Pancreas (tissue), 10 donors: ENCODE measurements around the gene IP6K2. TPM values are rescaled to one million over a fixed set of nuclear protein-coding genes. Genes with fewer than 3 reads are reported as not detected.
"Not testable (repeated sequence)": the region's sequence is repeated elsewhere in the genome, so short reads cannot be mapped to it uniquely, and the experiment has no call there.

Experiments used
- ATAC-seq, 4 donors: fragments of 200-7000 bp; cut with Tn5 transposase; one replicate each; pipeline versions ENCODE4 v1.8.0 to v1.9.1; 2020; ENCODE audit warnings: mild to moderate bottlenecking in 4 of 4, moderate library complexity in 4 of 4
- DNase-seq, 6 donors: peaks; one replicate each; pipeline ENCODE4 v3.0.0-alpha.2; 2020
- FAIRE-seq: peaks from 2 replicates; lab custom pipeline; 2012; peaks lifted over from hg19 to GRCh38; lab: Jason Lieb, UNC
- H3K27ac ChIP-seq, 4 donors: fragments of 200-600 bp; sonication (generic); 1 replicate in 3 of 4; 2 replicates in 1 of 4; pipeline versions ENCODE4 v1.5.0 to v1.8.0; 2020
- H3K27me3 ChIP-seq, 4 donors: fragments of 200-600 bp; one replicate each; pipeline ENCODE4 v1.8.0; 2021
- H3K36me3 ChIP-seq, 3 donors: fragments of 200-600 bp; sonication (generic) in 1 of 3; one replicate each; pipeline versions ENCODE4 v1.5.0 to v1.8.0; 2020 to 2021
- H3K4me1 ChIP-seq, 3 donors: fragments of 200-600 bp; one replicate each; pipeline ENCODE4 v1.8.0; 2021
- H3K4me3 ChIP-seq, 4 donors: fragments of 200-600 bp; sonication (generic) in 2 of 4; one replicate each; pipeline versions ENCODE4 v1.5.0 to v1.8.0; 2020 to 2021
- H3K9me3 ChIP-seq, 4 donors: fragments of 200-600 bp; one replicate each; pipeline ENCODE4 v1.8.0; 2021
- WGBS, 2 donors: extraction: QIAGEN DNeasy Blood & Tissue Kit; methylation state at CpG; one replicate each; pipeline ENCODE4 v1.1.7; 2013; 5-methylcytosine and 5-hydroxymethylcytosine counted together
- intact Hi-C, 3 donors: fragments of 100-400 bp; cut with DNase I; formaldehyde crosslinking; loops; one replicate each; pipeline versions ENCODE4 v1.11.1 to v1.14.2; 2022
- polyA plus RNA-seq, 2 donors: library from polyadenylated mRNA; stranded (reverse); fragments of 200-250 nt; gene quantifications; one replicate each; pipeline ENCODE4 v1.2.3, GENCODE V29; 2013
- total RNA-seq, 6 donors: library from RNA; stranded (reverse); fragmentation: NEBNext Ultra II Directional in 4 of 6; extraction: Animal tissue kit (Norgen Biotek cat#: 25700) in 4 of 6; gene quantifications; one replicate each; pipeline versions ENCODE4 v1.2.1 to v1.2.4, GENCODE V29; 2021 to 2023
- TF ChIP-seq, protein P1 (sequence below), 4 donors: fragments of 200-600 bp; sonication (generic) in 3 of 4; IDR thresholded peaks; one replicate each; pipeline versions ENCODE4 v1.5.0 to v1.8.0; 2021; ENCODE audit warnings: antibody characterized with exemption in 4 of 4
- donor health status: healthy with polysubstance abuse.
- donor health status: DM: no; HTN: no; CAD: no; lungs with moderate emphysema.
- donor health status: DM: no; HTN: no; CAD: no.
- donor health status: control.
- donor health status: control.
- donor health status: Bipolar disorder and iron deficiency.
- donor health status: DM: yes; HTN: yes; CAD: no.
- donor health status: DM: no; HTN: no; CAD: no.
- donor health status: DM: no; HTN: no; CAD: no.
- donor health status: DM: yes; HTN: yes; CAD: no.

The IP6K2 gene, protein sequence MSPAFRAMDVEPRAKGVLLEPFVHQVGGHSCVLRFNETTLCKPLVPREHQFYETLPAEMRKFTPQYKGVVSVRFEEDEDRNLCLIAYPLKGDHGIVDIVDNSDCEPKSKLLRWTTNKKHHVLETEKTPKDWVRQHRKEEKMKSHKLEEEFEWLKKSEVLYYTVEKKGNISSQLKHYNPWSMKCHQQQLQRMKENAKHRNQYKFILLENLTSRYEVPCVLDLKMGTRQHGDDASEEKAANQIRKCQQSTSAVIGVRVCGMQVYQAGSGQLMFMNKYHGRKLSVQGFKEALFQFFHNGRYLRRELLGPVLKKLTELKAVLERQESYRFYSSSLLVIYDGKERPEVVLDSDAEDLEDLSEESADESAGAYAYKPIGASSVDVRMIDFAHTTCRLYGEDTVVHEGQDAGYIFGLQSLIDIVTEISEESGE
- 10 to 100 TPM; 19.1 to 47.1 (median 29.3) TPM for total RNA-seq
- polyA plus RNA-seq = 100 to 1,000 TPM; 105 to 107 TPM

DNA sequence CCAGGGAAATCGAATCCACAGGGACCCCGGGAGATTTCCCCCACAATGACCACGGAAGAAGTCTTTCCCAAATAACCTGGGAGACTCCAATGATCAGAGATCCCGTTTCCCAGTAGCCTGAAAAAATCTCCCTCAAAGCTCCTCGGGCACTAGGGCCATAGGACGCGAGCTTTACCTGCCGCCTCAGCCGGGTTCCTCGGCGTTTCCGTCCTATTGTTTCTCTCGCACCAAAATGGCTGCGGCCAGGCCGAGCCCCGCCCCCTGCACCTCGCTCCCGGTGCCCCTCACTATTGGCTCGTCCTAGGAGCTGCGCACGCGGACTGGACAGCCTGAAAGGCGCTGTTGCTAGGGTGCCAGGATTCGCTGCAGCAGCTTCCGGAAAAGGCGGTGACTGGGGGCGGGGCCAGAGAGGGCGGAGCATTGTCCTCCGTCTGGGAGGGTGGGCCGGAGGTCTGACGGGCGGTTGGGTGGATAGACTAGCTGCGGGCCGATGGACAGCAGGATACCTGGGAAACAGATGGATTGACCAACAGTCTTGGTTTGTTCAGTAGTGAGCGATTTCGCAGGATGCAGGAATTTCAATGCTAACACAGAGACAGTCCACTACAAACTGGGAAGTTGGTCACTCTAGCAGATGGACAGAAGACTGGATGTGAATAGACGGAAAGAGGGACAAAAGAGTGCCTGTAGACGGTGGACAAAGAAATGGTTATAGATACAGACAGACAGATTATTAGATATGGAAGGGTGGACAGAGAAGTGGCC is at the start of gene IP6K2:
Gene IP6K2 (minus strand): TSS at position 240 of the 765 bp plus-strand sequence. CDS start 21,930 bp downstream, outside the sequence.
- H3K27ac ChIP-seq = peak within 1 kb of the TSS; percentile 67 to 85 (median 70)
- WGBS, 2 donors = 1% methylated on average over 38 of the region's 38 CpGs
- H3K36me3 ChIP-seq = no peaks in the 10 kb centered on the region
- ATAC-seq (peak; percentile 98 to 99 (median 99)), DNase-seq (peak; percentile 98 to 100 (median 99)), FAIRE-seq (peak; percentile 57)
- TF ChIP-seq, protein P1, sequence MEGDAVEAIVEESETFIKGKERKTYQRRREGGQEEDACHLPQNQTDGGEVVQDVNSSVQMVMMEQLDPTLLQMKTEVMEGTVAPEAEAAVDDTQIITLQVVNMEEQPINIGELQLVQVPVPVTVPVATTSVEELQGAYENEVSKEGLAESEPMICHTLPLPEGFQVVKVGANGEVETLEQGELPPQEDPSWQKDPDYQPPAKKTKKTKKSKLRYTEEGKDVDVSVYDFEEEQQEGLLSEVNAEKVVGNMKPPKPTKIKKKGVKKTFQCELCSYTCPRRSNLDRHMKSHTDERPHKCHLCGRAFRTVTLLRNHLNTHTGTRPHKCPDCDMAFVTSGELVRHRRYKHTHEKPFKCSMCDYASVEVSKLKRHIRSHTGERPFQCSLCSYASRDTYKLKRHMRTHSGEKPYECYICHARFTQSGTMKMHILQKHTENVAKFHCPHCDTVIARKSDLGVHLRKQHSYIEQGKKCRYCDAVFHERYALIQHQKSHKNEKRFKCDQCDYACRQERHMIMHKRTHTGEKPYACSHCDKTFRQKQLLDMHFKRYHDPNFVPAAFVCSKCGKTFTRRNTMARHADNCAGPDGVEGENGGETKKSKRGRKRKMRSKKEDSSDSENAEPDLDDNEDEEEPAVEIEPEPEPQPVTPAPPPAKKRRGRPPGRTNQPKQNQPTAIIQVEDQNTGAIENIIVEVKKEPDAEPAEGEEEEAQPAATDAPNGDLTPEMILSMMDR (IDR thresholded peaks at IDR 0.05) = no peak
- intact Hi-C loops = no loop called here
- H3K4me3 ChIP-seq = peak within 1 kb of the TSS; percentile 60 to 82 (median 71)
- H3K27me3 ChIP-seq = no peaks in the 10 kb centered on the region
- H3K4me1 ChIP-seq = peaks cover 7 to 19% (median 10%) of the 10 kb centered on the region in 3 donors
- H3K9me3 ChIP-seq = no peaks in the 10 kb centered on the region

DNA sequence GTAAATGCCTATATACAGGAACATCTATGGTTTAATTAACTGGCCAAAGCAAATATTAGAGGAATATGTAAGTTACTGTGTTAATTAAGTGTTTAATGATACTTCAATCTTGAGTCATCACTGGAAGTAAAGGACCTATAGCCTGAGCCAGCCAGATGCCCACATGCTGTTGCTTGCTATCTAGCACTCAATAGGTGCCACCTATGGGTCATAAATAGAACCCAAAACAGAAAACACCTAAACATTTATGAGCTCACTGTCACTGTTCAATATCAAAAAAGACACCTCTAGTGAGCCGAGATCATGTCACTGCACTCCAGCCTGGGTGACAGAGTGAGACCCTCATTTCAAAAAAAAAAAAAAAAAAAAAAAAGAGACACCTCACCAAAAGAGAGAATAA is 48.4 kb upstream of the IP6K2 start:
- DNase-seq = no peak
- FAIRE-seq = no peak
- peak in 3 of 4 donors; percentile 52 to 68 (median 66) for ATAC-seq
- Histone ChIP-seq H3K36me3 (peaks cover 0 to 12% (median 0%) of the 10 kb centered on the region in 3 donors), H3K4me3 (no peak overlapping the region), H3K9me3 (no peaks in the 10 kb centered on the region), H3K4me1 (no peaks in the 10 kb centered on the region), H3K27ac (no peak overlapping the region), H3K27me3 (no peaks in the 10 kb centered on the region)
- 74 to 78% methylated on average over 1 of the region's 1 CpG for WGBS, 2 donors
- TF ChIP-seq, protein P1 (IDR thresholded peaks at IDR 0.05) = no peak
- intact Hi-C loops = no loop called here

DNA sequence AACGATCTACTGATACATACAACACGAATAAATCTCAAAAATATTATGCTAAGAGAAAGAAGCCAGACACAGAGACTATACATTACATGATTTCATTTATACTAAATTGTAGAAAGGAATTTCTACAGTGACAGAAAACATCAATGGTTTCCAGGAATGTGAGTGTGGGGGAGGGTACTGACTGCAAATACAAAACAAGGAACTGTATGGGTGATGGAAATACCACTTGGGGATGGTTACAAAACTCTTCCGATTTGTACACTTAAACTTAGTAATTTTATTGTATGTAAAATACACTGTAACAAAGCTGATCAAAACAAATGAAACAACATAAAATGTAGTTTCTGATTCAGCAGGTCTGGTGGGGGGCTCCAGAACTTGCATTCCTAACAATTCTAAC is 45.8 kb upstream of the IP6K2 start:
- Histone ChIP-seq H3K27me3 (no peaks in the 10 kb centered on the region), H3K27ac (no peak overlapping the region), H3K36me3 (peaks cover 0 to 12% (median 0%) of the 10 kb centered on the region in 3 donors), H3K4me3 (no peak overlapping the region), H3K4me1 (no peaks in the 10 kb centered on the region), H3K9me3 (no peaks in the 10 kb centered on the region)
- TF ChIP-seq, protein P1 (IDR thresholded peaks at IDR 0.05) = no peak
- ATAC-seq (no peak), FAIRE-seq (no peak), DNase-seq (no peak)
- intact Hi-C loops = no loop called here
- 83 to 90% methylated on average over 3 of the region's 3 CpGs for whole genome bisulfite sequencing, 2 donors

DNA sequence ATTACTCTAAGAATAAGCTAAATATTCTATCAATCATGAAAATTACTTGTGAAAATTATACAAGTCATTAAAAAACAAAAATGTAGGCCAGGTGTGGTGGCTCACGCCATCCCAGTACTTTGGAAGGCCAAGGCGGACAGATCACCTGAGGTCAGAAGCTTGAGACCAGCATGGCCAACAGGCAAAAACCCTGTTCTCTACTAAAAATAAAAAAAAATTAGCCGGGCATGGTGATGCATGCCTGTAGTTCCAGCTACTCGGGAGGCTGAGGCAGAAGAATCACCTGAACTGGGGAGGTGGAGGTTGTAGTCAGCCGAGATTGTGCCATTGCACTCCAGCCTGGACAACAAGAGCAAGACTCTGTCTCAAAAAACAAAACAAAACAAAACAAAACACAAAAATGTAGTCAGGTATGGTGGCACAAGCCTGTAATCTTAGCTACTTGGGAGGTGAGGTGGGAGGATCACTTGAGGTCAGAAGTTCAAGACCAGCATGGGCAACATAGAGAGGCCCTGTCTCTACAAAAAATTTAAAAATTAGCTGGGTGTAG is 43.0 kb upstream of the IP6K2 start:
- H3K9me3 ChIP-seq, H3K27me3 ChIP-seq, H3K4me1 ChIP-seq, DNase-seq, FAIRE-seq, H3K27ac ChIP-seq, H3K4me3 ChIP-seq, intact Hi-C loops, ATAC-seq: not testable (repeated sequence)
- WGBS, 2 donors = 86 to 96% methylated on average over 5 of the region's 5 CpGs
- peaks cover 0 to 12% (median 0%) of the 10 kb centered on the region in 3 donors for H3K36me3 ChIP-seq

DNA sequence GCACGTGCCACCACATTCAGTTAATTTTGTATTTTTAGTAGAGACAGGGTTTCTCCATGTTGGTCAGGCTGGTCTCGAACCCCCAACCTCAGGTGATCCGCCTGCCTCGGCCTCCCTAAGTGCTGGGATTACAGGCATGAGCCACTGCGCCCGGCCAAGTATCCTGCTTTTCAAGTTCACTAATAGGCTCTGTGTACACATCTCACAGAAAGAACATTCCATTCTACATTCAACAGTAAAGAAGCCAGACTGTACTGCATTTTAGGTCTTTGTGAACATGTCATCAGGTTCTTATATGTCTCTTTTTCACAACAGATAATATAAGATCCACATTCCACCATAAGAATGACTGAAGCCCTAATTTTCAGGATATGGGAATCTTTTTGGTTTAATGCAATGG is 42.5 kb upstream of the IP6K2 start:
- H3K4me3 ChIP-seq, intact Hi-C loops, FAIRE-seq, H3K27me3 ChIP-seq, H3K9me3 ChIP-seq, DNase-seq, ATAC-seq, H3K4me1 ChIP-seq, H3K27ac ChIP-seq, H3K36me3 ChIP-seq: not testable (repeated sequence)
- WGBS, 2 donors = 89 to 91% methylated on average over 6 of the region's 6 CpGs
